Brain pericyte (primary cell): ENCODE data around the gene CLEC3A.
"Not testable (repeated sequence)": the region's sequence is repeated elsewhere in the genome, so short reads cannot be mapped to it uniquely, and the experiment has no call there.

ENCODE experiments used
- DNase-seq: peaks from one replicate; pipeline ENCODE4 v3.0.0-alpha.2; 2012; ENCODE audit warnings: low read depth, low spot score

The CLEC3A gene

GRCh38 chr16:78028018-78028417 lies 5.7 kb downstream of the CLEC3A start:
- no peak for DNase-seq

- no peak for DNase-seq
Observed at GRCh38 chr16:78034530-78034929, 12.2 kb downstream of the CLEC3A start.

- no peak for DNase-seq
Observed at GRCh38 chr16:78035012-78035411, 12.7 kb downstream of the CLEC3A start.

GRCh38 chr16:78040396-78040795 lies 18.0 kb downstream of the CLEC3A start:
- no peak for DNase-seq

GRCh38 chr16:78045865-78046581 lies 23.7 kb downstream of the CLEC3A start:
- peak; percentile 11 for DNase-seq

- no peak for DNase-seq
Observed at GRCh38 chr16:78048319-78048718, 26.0 kb downstream of the CLEC3A start.

GRCh38 chr16:78050734-78051400 lies 28.5 kb downstream of the CLEC3A start:
- DNase-seq: no peak

GRCh38 chr16:78057803-78058564 lies 35.6 kb downstream of the CLEC3A start:
- no peak for DNase-seq

- DNase-seq: not testable (repeated sequence)
Observed at GRCh38 chr16:78059806-78060205, 37.5 kb downstream of the CLEC3A start.

GRCh38 chr16:78060295-78060694 lies 37.9 kb downstream of the CLEC3A start:
- DNase-seq: no peak

GRCh38 chr16:78060809-78061208 lies 38.5 kb downstream of the CLEC3A start:
- DNase-seq: no peak

- DNase-seq: no peak
Observed at GRCh38 chr16:78065319-78065718, 43.0 kb downstream of the CLEC3A start.

- DNase-seq: no peak
Observed at GRCh38 chr16:78069913-78070312, 47.6 kb downstream of the CLEC3A start.

GRCh38 chr16:78072275-78072674 lies 49.9 kb downstream of the CLEC3A start:
- DNase-seq: no peak

- no peak for DNase-seq
Observed at GRCh38 chr16:78075800-78076199, 53.5 kb downstream of the CLEC3A start.

- DNase-seq: peak; percentile 1
Observed at GRCh38 chr16:78081341-78081740, 59.0 kb downstream of the CLEC3A start.
